Caki2 (cell line): ENCODE data around the gene MAP1B. TPM values are rescaled to one million over a fixed set of nuclear protein-coding genes. Genes with fewer than 3 reads are reported as not detected.

ENCODE experiments used
- DNase-seq: peaks from one replicate; pipeline ENCODE4 v3.0.0-alpha.2; 2015; ENCODE audit warnings: low read depth
- in situ Hi-C: cut with HindIII; loops from 2 replicates; pipeline ENCODE4 v1.10.0; 2016; ENCODE audit warnings: low sequenced_read_pairs, low pct_unique_long_range_greater_than_20kb, mixed read lengths
- total RNA-seq: library from RNA; depleted of rRNA; stranded (reverse); fragments of >200 nt; shearing (Covaris generic); gene quantifications from 2 replicates; pipeline ENCODE4 v1.2.3, GENCODE V29; 2014; ENCODE audit warnings: low replicate concordance

The MAP1B gene
- total RNA-seq, 1 experiment from 2014 or later = 80.1 TPM

DNA sequence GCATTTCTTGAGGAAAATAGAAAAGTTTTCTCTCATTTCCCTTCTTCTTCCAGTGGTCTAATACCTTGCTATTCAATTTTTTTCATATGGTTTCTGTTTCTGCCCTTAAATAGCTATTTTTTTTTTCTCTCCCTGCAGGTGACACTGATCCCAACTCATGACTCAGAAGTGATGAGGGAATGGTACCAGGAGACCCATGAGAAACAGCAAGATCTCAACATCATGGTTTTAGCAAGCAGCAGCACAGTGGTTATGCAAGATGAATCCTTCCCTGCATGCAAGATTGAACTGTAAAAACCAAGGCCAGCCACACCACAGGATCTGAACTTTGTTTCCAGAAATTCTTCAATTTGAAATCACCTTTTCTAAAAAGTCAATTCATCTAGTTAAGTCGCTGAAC lies 97.7 kb downstream of the MAP1B start:
- in situ Hi-C loops = no loop called here
- DNase-seq = no peak

DNA sequence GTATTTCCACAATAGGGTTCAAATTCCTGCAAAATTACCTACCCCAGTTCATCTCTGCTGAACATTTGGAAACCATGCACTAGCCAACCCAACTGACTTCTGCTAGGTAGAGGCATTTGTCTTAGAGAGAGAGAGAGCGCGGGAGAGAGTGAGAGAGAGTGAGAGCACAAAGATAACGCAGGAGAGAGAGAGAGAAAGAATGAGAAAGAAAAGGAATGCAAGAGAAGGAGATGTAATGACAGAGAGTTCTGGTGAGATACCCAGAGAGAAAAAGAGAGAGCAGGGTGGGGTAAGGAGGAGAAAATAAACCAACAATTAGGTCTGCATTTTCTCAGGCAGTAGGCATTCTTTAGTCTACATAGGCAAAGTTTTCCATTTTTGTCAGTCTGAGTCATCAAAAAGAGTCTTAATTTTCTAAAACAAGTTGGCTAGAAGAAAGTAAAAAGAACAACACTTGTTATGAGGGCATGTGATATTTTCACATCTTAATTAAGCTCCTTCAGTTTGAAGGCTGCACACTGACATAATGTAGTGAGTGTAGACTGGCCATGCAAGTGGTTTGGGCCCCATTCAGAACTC lies 98.2 kb downstream of the MAP1B start:
- in situ Hi-C loops = no loop called here
- no peak for DNase-seq

DNA sequence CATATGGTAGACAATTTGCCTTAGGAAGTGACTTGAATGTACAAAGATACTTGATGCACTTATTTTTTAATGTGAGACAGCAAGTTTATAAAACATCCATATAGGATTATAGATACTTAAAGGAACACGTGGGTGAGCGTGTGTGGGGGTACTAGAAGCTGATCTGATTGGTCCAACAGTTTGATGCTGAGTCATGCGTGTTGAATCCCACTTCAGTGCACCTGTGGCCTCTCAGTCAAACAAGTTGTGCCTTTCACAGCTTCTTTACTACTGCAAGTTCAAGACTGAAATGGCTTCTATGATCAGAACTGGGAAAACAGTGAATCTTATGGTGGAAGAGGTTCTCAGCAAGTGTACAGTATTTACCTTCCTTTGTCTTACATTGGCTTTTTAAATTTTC lies 98.9 kb downstream of the MAP1B start:
- in situ Hi-C loops = no loop called here
- DNase-seq = no peak

DNA sequence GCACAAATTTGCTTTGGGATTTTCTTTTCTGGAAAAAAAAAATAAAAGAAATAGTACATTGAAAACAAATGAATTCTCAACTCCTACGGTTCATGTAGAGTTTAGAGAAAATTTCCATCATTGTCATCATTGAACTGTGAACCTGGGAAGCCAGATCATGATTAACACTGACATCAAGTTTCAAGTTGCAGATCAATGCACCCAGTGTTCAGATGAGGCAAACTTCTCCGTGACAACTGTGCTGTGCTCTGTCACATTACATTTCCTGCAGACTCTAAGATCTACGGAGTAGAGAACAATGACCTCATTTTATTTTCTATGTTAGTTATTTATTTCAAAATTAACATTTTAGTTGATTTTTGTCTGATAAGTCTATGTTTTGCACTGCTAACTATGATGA lies 99.7 kb downstream of the MAP1B start:
- no peak for DNase-seq
- in situ Hi-C loops = no loop called here

DNA sequence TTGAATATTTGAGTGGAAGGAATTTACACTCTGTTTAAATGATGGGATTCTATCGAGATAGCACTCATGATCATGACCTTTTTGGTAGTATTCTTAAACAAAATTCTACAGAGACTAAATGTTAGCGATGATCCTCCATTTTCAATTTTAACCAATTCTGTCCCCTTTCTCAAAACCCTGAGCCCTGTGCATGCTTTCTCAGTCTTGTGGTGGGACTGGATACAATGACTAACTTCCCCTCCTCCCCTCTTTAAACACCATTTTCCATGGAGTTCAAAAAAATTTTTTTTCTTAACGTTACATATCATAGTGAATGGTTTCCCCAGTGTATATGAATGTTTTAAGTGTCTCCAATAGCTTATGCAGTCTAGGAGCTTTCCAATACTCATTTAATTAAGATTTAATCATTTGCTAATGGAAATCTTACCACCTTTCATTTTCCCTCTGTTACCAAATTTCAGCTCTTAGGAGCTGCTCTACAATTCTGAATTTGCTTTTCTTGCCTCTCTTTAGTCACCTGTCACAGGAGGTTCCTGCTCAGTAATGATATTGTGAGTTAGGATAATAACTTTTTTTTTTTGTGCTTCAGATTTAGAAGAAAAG lies 101.2 kb downstream of the MAP1B start:
- no peak for DNase-seq
- in situ Hi-C loops = no loop called here

DNA sequence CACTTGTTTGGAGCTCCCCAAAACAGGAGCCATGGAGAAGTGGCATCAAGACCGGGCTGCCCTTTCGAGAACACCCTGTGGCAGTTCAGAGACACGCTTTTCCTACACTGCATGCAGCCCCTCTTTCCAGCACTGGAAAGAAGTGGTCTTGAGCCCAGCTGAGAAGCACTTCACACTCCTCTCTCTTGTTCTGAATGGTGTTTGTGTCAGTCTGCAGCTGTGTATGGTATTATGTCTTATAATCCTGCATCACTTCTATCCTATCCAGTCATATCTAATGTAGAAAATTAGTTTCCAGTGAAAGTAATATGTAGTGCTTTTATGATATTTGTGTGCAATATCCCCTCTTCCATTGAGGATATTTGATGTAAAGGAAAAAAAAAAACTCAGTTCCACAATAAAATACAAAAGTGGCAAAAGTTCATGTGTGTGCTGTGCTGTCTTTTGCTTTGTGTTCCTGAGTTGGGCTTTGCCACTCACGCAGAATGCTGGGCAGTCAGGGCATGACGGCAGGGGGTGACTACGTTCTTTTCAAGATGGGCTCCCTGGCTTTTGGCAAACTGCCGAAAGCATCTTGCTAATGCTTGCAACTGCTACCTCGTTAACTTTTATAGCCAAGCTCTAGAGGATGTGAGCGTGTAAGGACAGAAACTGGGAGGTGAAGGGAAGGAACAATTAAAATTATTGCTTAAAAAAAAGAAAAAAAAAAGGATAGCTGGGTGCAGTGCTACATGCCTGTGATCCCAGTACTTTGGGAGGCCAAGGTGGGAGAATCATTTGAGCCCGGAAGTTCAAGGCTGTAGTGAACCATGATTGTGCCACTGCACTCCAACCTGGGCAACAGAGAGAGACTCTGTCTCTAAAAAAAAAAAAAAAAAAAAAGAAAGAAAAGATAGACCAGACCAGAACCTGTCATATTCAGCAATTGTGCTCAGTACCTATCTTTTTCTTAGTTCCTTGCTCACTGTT lies 102.2 kb downstream of the MAP1B start:
- no peak for DNase-seq
- in situ Hi-C loops = no loop called here

DNA sequence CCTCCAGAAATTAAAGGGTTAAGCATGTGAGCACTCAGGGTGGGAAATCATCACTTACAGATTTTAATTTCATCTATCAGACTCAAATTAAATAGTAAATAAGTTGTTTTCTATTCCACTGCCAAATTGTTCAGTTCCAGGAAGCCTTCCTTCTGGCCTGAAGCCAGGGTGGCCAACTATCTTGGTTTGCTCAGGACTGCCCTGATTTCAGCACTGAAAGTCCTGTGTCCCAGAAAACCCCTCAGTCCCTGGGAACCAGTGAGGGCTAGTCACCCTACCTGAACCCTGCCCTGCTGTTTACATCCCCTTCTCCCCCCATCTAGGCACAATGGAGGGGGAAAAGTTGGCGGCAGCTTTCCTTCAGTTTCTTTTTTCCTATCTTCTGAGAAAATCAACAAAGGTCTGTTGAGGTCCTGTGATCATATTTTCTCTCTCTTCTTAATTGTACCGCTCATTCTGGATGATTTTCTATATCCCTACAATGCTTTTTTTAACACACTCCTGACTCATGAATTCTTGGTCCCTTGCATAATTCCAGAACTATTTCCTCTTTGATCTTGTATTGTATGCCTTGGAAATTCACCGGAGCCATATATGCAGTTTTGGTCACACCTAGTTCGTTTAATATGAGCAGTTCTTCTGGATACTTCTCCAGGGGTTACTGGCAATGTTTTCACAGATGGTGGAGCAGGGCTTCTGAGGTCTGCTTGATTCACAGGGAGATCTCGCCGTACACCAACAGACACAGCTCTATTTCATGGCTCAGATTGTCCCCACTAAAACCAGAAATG lies 103.8 kb downstream of the MAP1B start:
- in situ Hi-C loops = no loop called here
- DNase-seq = peak; percentile 48

DNA sequence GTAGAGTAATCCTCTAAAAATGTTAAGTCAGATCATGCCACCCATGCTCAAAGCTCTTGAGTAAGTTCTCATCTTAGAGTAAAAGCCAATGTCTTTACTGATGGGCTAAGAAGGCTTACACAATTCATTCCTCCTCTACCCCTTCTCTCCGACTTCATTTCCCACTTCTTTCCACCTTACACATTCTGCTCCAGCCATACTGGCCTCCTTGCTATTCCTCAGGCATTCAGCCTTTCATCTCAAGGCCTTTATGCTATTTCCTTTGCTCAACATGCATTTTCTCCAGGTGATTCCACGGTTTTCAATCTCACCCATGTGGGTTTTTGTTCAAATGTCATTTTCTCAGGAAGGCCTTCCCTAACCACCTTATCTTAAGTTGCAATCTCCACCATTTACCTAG lies 104.9 kb downstream of the MAP1B start:
- no peak for DNase-seq
- in situ Hi-C loops = no loop called here

DNA sequence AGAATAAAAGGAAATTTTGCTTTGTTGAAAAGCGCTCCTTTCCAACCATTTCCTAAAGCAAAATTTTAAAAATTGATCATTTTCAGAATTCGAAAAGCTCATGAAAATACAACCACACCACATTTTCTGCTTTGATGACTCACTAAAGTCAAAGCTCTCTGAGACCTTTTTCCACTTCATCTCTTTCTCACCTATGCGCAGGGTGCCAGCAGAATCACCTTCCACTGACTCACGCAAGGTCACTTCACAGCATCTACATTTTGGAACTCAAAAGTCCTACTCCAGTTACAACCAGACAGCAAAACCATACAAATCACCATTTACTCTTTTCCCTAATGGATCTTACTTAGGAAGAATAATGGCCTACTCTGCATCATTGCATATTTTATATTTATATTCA lies 106.2 kb downstream of the MAP1B start:
- no peak for DNase-seq
- in situ Hi-C loops = no loop called here

DNA sequence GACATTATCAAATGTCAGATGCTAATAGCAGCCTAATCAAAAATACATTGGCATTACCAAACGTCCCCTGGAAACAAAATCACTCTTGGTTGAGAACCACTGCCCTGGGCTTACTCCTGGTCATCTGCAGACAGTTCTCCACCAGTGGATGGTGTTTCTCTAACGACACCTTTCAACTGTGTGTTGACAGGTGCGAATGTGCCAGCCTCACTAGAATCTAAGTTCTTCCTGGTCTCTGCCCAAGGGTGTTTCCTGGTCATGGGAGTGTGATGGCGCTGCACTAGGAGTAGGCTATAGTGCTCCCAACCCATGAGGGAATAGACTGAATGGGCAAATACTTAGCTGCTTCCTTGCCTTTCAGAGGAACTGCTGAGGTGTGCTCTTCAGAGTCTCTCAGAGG lies 106.9 kb downstream of the MAP1B start:
- no peak for DNase-seq
- in situ Hi-C loops = no loop called here

DNA sequence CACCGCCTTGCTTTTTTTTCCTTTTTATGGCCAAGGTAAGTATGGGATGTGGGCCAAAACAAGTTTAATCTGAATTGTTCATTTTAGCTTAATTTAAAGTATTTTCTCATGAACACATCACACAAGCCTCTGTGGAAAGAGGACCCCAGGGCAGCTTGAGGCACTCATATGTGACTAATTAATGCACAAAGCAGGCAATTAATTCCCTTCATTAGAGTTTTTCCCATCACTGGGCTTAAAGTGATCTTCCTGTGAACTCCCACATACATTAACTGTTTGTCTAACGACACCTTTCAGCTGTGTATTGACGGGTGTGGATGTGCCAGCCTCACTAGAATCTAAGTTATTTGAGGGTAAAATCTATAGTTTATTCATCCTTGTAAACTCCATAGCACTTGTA lies 109.5 kb downstream of the MAP1B start:
- in situ Hi-C loops = no loop called here
- DNase-seq = no peak

DNA sequence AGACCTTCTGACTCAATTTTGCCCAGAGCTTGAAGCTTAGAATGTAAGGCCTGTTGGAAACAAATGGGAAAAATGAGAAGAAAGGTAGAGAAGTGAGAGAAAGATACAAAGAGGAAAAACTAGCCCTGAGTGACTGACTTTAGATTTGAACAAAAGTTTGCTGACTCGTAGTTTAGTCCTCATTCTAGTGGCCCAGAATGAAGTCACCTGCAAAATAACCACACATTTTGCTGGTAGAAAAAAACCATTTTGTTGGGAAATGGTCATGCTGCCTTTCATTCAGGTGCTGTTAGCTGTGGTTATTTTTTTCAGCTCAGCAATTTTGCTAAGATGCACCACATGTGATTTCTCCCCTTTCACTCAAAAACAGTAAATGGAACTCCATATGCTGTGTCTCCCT lies 113.8 kb downstream of the MAP1B start:
- no peak for DNase-seq
- in situ Hi-C loops = no loop called here

DNA sequence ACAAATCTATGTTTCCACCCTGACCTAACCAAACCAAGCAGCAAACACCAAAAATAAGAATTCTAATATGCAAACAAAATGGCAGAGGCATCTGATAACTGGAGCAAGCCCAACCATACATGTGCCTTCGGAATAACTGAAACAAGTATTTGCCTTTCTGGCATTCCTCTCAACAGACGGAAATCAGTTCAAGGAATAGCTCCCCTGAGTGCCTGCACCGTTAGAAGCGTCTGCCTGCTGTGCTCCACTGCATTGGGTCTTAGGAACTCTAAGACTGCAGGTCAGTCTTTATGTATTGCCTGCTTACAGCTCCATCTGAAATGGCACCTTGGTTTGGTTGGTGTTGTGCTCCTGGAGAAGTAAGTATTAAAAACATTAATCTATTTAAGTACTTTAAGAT lies 114.3 kb downstream of the MAP1B start:
- in situ Hi-C loops = no loop called here
- DNase-seq = no peak

DNA sequence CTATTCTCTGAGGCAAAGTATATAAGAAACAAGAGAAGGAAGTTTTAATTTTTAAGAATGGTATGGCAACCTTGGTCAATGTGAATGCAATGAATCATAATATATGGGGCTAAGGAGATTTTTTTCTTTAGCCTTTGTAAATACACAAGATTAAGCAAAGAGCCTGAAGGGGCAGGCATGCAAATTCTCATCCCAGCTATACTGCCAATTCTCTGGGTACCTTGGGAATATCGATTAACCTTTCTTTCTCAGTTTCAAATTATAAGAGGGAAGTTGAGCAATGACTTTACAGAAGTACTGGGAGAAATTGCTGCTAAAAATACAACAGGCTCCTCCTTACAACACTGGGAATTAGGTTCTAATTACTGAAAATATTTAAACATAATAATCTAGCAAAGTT lies 115.2 kb downstream of the MAP1B start:
- DNase-seq = no peak
- in situ Hi-C loops = no loop called here

DNA sequence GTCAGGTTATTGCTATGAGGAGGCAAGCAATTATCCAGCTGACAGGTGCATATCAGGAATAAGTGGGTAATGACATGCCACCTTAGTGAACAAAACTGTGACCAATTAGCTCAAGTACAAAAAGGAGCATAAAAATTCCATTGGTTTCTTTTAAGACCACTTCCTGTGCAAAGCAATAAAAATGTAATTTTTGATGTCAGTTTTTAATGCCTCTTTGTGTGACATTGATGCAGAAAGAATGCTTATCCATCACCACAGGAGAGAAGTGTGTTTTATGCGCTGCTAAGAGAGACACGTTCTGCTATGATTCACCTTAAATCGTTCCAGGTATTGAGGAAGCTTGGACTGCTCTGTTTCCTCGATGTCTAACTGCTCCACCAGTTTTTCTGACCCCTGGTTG lies 116.1 kb downstream of the MAP1B start:
- in situ Hi-C loops = no loop called here
- DNase-seq = no peak

DNA sequence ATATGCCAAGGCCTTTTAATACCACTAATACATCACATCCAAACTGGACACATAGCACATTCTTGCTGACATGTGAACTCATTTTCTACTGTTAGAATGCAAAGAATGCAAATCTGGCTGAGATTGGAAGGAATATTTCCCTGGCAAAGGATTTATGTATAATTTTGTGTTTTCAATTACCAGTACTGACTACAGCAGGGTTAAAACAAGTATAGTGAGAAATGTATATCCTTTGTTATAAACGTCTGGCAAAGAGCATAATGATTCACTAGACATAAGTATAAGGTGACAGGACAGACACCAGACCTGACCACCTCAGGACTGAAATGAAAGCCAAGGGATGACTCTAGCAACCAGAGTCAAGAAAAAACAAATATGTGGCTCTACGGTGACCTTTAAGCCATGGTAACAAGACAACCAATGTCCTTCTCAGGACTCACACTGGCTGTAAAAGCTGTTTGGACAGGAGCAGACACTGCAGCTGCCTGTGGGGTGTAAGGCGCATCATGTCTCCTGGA lies 117.7 kb downstream of the MAP1B start:
- in situ Hi-C loops = no loop called here
- DNase-seq = no peak

DNA sequence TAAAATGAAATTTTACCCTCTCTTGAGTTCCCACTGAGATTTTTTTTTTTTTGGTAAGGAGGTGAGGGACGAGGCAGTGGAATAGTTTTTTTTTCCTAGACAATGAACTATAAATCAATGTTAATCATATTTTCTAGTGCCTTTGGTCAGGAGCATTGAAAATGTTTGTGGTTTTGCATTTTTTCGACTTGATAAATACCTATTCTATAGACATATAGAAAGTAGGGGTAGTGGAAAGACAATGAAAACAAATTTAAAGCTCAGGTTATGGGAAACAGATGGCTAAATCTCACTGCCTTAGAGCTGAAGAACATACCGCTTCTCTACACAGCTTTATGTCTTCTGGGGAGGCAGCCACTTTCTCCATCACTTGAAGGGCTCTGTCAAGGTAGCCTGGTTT lies 118.5 kb downstream of the MAP1B start:
- no peak for DNase-seq
- in situ Hi-C loops = no loop called here

DNA sequence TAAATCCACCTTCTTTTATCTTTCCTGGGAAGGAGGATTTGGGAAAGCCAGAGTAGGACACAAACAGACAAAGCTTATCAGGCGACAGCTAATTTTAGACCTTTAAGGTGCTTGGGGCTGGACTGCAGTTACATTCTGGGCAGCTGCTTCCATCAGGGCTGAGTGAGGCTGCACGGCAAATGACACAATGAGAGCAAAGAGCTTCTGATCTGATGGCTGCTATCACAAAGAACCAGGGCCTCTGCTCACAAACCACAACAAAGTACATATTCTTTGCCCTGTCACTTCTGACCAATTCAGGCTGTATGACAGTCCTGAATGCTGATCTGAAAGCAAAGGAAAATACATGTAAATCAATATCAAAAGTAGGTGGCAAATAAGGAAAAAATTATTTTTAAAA lies 119.7 kb downstream of the MAP1B start:
- in situ Hi-C loops = no loop called here
- no peak for DNase-seq

DNA sequence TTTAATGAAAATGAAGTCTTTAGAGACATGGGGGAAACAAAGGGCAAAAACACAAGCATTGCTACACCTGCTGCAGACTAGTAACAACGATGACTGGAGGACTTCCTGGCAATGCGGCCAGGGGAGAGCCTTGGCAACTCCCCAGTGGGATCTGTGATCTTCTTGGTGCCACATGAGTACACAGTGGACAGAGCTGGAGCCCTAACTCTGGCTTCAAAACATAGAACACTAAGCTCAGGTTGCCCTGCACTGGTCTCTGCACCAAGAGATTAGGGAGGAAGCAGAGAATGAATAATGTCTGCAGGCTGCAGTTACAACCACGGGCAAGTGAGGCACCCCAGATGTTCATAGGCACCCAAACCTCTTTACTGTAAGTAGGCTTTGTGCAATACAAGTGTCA lies 121.7 kb downstream of the MAP1B start:
- DNase-seq = no peak

More for the DNA sequence above, 121.7 kb downstream of the MAP1B start:
- in situ Hi-C loops = no loop called here
